ENCODE data around the gene ABCA4.

Gene ABCA4

DNA sequence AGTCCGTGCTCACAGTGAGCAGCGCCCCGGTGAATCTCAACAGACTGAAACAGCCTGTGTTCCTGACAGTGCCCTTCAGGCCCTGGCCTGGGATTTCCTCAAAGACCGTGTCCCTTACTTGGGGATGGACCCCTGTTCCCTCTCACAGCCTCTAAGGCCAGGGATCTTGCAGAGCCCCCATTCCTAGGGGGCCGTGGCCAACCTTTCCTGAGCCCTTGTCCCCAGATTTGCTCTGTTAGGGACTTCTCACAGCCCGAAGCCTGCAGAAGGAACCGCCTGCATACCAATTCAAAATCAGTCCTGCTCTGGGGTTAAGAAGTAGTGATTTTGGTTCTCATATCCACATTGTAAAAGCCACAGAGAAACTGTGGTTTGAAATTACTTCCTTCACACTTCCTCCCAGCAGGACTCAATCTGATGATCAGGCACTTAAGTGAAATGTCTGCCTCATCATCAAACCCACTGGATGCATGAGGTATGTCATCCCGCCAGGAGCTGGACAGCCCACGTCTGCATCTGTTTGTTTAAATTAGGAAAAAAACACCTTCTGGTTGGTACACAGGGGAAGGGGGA, 14.9 kb downstream of the ABCA4 start:
- TF ChIP-seq, protein P1, sequence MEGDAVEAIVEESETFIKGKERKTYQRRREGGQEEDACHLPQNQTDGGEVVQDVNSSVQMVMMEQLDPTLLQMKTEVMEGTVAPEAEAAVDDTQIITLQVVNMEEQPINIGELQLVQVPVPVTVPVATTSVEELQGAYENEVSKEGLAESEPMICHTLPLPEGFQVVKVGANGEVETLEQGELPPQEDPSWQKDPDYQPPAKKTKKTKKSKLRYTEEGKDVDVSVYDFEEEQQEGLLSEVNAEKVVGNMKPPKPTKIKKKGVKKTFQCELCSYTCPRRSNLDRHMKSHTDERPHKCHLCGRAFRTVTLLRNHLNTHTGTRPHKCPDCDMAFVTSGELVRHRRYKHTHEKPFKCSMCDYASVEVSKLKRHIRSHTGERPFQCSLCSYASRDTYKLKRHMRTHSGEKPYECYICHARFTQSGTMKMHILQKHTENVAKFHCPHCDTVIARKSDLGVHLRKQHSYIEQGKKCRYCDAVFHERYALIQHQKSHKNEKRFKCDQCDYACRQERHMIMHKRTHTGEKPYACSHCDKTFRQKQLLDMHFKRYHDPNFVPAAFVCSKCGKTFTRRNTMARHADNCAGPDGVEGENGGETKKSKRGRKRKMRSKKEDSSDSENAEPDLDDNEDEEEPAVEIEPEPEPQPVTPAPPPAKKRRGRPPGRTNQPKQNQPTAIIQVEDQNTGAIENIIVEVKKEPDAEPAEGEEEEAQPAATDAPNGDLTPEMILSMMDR (IDR thresholded peaks at IDR 0.05; ENCODE audit: borderline replicate concordance, control extremely low read depth, extremely low read depth, insufficient read depth, missing control alignments): no peak
- DNase-seq (ENCODE audit: low spot score): no peak
- in situ Hi-C loops (cut with MboI; ENCODE audit: low sequenced_read_pairs, unreplicated experiment): no loop called here

DNA sequence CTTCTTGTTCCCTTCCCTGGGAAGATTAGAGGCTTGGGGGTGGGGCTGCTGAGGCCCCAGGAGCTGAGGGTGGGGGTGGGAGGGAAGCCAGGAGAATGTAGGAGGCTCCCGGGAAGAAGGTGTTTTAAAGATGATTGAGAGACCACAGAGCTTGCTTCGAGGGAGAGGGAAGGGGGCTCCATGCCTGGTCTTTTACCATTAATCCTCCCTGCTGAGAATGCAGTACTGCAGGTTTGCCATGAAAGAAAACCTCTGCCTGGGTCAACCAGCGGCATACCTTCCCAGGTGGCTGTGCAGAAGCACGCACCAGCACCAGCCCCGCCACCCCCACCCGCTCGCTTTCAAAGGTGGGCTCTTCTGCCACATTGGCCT, 15.4 kb downstream of the ABCA4 start:
- TF ChIP-seq, protein P1 (IDR thresholded peaks at IDR 0.05; ENCODE audit: borderline replicate concordance, control extremely low read depth, extremely low read depth, insufficient read depth, missing control alignments): no peak
- DNase-seq (ENCODE audit: low spot score): no peak
- in situ Hi-C loops (cut with MboI; ENCODE audit: low sequenced_read_pairs, unreplicated experiment): no loop called here

DNA sequence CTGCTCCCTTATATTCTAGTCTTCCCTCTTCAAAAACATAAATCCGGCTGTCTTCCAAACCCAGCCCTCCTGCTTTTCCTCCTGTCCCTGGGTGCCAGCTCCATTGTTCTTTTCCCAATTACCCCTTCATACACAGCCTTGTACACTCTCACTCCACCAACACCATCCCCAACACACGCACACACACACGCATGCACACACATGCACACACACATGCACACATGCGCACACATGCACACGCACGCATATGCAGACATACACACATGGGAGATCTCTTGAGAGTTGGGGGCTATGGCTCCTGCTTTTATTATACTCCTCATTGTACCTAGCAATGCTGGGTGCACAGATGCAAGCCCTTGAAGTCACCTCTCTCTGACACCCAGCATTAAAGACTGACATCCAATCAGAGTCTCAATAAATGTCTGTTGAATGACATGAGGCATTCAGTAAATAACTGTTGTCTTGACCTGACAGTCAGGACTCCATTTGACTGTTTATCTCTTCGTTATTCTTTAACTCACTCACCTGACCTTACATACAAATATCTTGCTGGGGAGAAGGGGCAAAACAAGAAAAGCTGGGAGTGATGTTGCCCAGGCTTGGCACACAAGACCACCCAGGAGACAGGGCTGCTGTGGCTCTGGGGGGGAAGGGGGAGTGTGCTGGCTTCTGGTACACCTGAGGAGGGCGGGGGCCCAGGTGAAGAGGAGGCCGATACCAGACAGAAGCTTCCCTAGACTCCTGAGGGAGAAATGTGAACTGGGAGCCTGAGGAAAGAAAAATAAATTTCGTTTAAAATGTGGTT, 16.0 kb downstream of the ABCA4 start:
- TF ChIP-seq, protein P1 (IDR thresholded peaks at IDR 0.05; ENCODE audit: borderline replicate concordance, control extremely low read depth, extremely low read depth, insufficient read depth, missing control alignments): no peak
- in situ Hi-C loops (cut with MboI; ENCODE audit: low sequenced_read_pairs, unreplicated experiment): no loop called here
- no peak for DNase-seq (ENCODE audit: low spot score)

DNA sequence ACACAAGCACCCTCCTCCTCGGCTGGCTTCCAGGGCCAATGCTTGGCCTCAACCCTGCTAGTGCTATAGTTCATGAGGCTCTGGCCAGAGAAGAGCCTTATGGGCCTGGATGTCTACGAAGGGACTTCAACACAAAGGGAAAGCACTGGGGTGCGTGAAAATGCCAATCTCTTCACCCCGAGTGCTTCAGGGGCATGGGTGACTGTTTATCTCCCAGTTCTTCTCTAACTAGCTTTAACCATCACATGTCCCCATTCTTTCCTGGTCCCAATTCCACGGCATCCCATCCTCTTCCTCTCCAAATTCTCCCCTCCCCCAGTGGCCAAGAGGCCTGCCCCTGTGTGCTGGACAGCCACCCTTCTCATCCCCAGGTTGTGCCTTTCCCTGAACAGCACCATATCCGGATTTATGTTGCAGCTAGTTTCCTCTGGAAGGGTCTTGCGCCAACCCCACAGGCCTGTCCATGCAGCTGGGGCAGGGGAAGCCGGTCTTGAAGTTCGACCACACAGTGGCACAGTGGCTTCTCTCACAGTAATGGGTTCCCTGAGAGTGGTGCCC, 16.7 kb downstream of the ABCA4 start:
- no peak for DNase-seq (ENCODE audit: low spot score)
- TF ChIP-seq, protein P1 (IDR thresholded peaks at IDR 0.05; ENCODE audit: borderline replicate concordance, control extremely low read depth, extremely low read depth, insufficient read depth, missing control alignments): no peak
- in situ Hi-C loops (cut with MboI; ENCODE audit: low sequenced_read_pairs, unreplicated experiment): no loop called here

DNA sequence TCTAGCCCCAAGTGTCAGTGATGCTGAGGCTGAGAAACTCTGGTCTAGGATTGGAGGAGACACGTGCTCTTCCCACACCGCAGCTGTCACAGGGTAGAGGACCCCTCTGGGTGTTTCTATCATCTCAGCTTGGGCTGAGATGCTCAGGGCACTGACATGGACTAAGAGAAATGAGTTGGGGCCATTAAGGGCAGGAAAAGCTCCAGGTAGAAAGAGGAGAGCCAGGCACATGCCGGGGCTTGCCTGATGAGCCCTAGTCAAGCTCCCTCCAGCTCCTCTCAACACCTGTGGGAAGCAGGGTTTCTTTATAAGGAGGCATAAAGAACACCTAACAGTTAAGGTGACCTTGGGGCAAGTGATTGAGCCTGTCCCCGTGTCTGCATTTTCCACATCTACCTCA, 17.3 kb downstream of the ABCA4 start:
- TF ChIP-seq, protein P1 (IDR thresholded peaks at IDR 0.05; ENCODE audit: borderline replicate concordance, control extremely low read depth, extremely low read depth, insufficient read depth, missing control alignments): no peak
- in situ Hi-C loops (cut with MboI; ENCODE audit: low sequenced_read_pairs, unreplicated experiment): no loop called here
- no peak for DNase-seq (ENCODE audit: low spot score)

DNA sequence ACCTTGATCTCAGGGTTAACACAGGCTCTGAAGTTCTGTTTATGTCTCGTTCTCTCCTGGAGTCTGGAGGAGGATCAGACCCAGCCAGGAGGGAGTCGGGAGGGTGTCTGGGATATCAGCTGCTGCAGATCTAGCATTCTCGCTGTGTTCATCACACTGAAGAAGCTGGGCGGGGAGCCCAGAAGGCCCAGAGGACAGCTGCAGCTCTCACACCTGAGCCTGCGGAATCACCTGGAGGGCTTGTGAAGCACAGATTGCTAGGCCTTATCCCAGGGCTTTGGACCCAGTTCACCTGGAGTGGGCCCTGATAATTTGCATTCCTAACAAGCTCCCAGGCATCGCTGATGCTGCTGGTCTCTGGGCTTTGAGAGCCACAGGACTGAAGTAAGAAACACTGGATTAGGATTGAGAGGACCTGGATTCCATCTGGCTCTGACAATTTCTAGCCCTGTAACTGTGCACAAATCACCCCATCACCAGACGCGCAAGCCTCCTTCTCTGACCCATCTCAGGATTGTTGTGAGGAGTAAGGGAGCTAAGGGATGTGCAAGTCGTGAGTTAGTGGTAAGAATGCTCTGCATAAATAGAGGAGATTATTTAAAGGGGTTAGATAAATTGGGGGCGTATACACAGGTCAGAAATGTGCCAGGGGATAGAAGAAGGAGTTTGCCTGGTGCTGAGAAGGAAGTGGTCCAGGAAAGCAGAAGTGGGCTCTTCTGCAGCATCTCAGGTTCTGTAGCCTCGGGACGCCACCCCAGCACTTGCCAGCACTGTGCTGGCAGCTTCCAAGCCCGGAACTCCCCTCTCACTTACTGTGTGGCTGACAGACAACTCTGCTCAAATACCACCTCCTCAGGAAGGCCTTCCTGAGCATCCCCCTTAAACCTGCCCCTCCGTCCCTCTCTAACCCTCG, 19.1 kb downstream of the ABCA4 start:
- TF ChIP-seq, protein P1 (IDR thresholded peaks at IDR 0.05; ENCODE audit: borderline replicate concordance, control extremely low read depth, extremely low read depth, insufficient read depth, missing control alignments): no peak
- DNase-seq (ENCODE audit: low spot score): no peak
- in situ Hi-C loops (cut with MboI; ENCODE audit: low sequenced_read_pairs, unreplicated experiment): no loop called here

Data from GM13976 (cell line).